ENCODE data around the gene EVI5L. TPM values are rescaled to one million over a fixed set of nuclear protein-coding genes. Genes with fewer than 3 reads are reported as not detected.

EVI5L gene
- total and polyA plus RNA-seq, 2 donors (not counting 3 experiments of a cell fraction or from before 2014, with no cell fraction given) = 11.9 to 13.5 TPM

GRCh38 chr19:7895565-7895964, 65.5 kb downstream of the EVI5L start:
- DNase-seq (ENCODE audit: low read depth, low spot score) (no peak), FAIRE-seq (no peak)
- no peaks in the 10 kb centered on the region for H3K79me2 ChIP-seq (ENCODE audit: control insufficient read depth, insufficient read depth, low read length)
- no peaks in the 10 kb centered on the region for H3K36me3 ChIP-seq (ENCODE audit: control insufficient read depth in 2 of 2, extremely low read depth in 1 of 2, insufficient read depth in 2 of 2, low read length in 2 of 2)
- H4K20me1 ChIP-seq (replicated peaks; ENCODE audit: control insufficient read depth, extremely low read depth, insufficient read depth, low read length) = no peaks in the 10 kb centered on the region
- H3K4me2 ChIP-seq (ENCODE audit: insufficient read depth, low read length) = no peak overlapping the region
- dilution Hi-C loops (cut with MboI; ENCODE audit: extremely low pct_ligation_motif_present, low sequenced_read_pairs) = no loop called here
- TF ChIP-seq CTCF (IDR thresholded peaks at IDR 0.05; ENCODE audit: extremely low read depth in 1 of 2, insufficient read depth in 1 of 2, low read depth in 1 of 2, low read length in 2 of 2) (no peak), POLR2A (IDR thresholded peaks at IDR 0.05; ENCODE audit: low read depth, low read length) (no peak), FOS (IDR thresholded peaks at IDR 0.05; ENCODE audit: borderline replicate concordance, insufficient read depth, low read length) (no peak), JUN (IDR thresholded peaks at IDR 0.05; ENCODE audit: borderline replicate concordance, insufficient read depth, insufficient read length, low read depth) (no peak), POLR2AphosphoS5 (IDR thresholded peaks at IDR 0.05; ENCODE audit: insufficient read depth, low read depth, low read length) (no peak), GATA2 (IDR thresholded peaks at IDR 0.05; ENCODE audit: insufficient read depth, insufficient read length, low read depth, low read length) (no peak), EZH2 (IDR thresholded peaks at IDR 0.05; ENCODE audit: borderline replicate concordance, low read depth, low read length, severe bottlenecking) (no peak), MAX (IDR thresholded peaks at IDR 0.05; ENCODE audit: insufficient read depth, insufficient read length) (no peak), MYC (IDR thresholded peaks at IDR 0.05; ENCODE audit: low read depth, low read length) (no peak)
- BruUV-seq (replicated peaks) = no TSS peak
- ChIA-PET POLR2A (no interaction called here), CTCF (no interaction called here)
- H3K9me3 ChIP-seq (replicated peaks; ENCODE audit: control insufficient read depth, insufficient read depth, low read length) = no peaks in the 10 kb centered on the region
- no peak overlapping the region for H2AFZ ChIP-seq (ENCODE audit: low read depth, low read length)
- H3K27ac ChIP-seq (ENCODE audit: insufficient read depth, low read depth, low read length) = no peak overlapping the region
- no peaks in the 10 kb centered on the region for H3K27me3 ChIP-seq (ENCODE audit: control insufficient read depth in 2 of 2, insufficient read depth in 2 of 2, low read length in 2 of 2)
- no peaks in the 10 kb centered on the region for H3K4me1 ChIP-seq (ENCODE audit: control insufficient read depth, extremely low read depth, insufficient read depth, low read length)
- intact Hi-C loops (cut with micrococcal nuclease) = no loop called here
- H3K9me1 ChIP-seq (replicated peaks; ENCODE audit: control insufficient read depth, extremely low read depth, insufficient read depth, low read length) = no peaks in the 10 kb centered on the region
- H3K9ac ChIP-seq (replicated peaks; ENCODE audit: extremely low read depth, insufficient read depth, low read length) = no peak overlapping the region
- no peak overlapping the region for H3K4me3 ChIP-seq (replicated peaks in 1 of 3; ENCODE audit: insufficient read depth in 1 of 3, low read depth in 1 of 3, low read length in 3 of 3)

Measured in endothelial cell of umbilical vein (primary cell).